ENCODE results near the gene AP1S2. TPM values are rescaled to one million over a fixed set of nuclear protein-coding genes. Genes with fewer than 3 reads are reported as not detected.

AP1S2 gene
- total RNA-seq, 1 experiment from 2014 or later = 208 TPM

Other genes starting within 250 kb of the AP1S2 start
- gene CLTRN, start 190.0 kb downstream of the AP1S2 start, total RNA-seq (2014; rRNA removed; shearing (Covaris generic)) = not detected in 2 replicates
- gene CA5B, start 116.5 kb downstream of the AP1S2 start, total RNA-seq (2014; rRNA removed; shearing (Covaris generic)) = 4.6 and 7.4 TPM in 2 replicates
- 3.7 and 4.2 TPM in 2 replicates for gene ZRSR2, start 64.3 kb downstream of the AP1S2 start, total RNA-seq (2014; rRNA removed; shearing (Covaris generic))

Measured in SJSA1 (cell line).